A549 (cell line): ENCODE measurements around the gene PLD1. TPM values are rescaled to one million over a fixed set of nuclear protein-coding genes. Genes with fewer than 3 reads are reported as not detected.

ENCODE experiments used
- ATAC-seq, 2 experiments: fragments of 200-7000 bp in 1 of 2; fragments of >200 bp in 1 of 2; cut with Nextera tagmentation in 1 of 2; cut with Tn5 transposase in 1 of 2; 3 replicates each; pipeline versions ENCODE4 v1.8.0 to v1.9.1; 2018 to 2020; ENCODE audit warnings: mild to moderate bottlenecking in 1 of 2, moderate library complexity in 1 of 2
- CTCF ChIA-PET: fragments of 300-600 bp; sonication (Branson Sonifier 250); formaldehyde crosslinking; extraction: SDS; loops from one replicate; lab custom pipeline; 2021; ENCODE audit warnings: antibody characterized with exemption, inconsistent platforms; lab: Yijun Ruan, JAX
- POLR2A ChIA-PET: fragments of 350-600 bp; formaldehyde crosslinking; extraction: SDS; loops from one replicate; lab custom pipeline; 2021; ENCODE audit warnings: antibody characterized with exemption, inconsistent platforms; lab: Yijun Ruan, JAX
- DNase-seq, 2 experiments: peaks; one replicate each; pipeline versions ENCODE4 v3.0.0 to v3.0.0-alpha.2; 2011 to 2016; ENCODE audit warnings: low read depth in 1 of 2, low spot score in 1 of 2
- FAIRE-seq: peaks from 2 replicates; lab custom pipeline; 2011; peaks lifted over from hg19 to GRCh38; lab: Jason Lieb, UNC
- H3K27ac ChIP-seq, 2 experiments: fragments of >200 bp; sonication (Bioruptor Twin); formaldehyde crosslinking; 3 replicates each; pipeline ENCODE4 v1.5.1; 2016 to 2017
- H3K4me1 ChIP-seq: fragments of >200 bp; sonication (Bioruptor Twin); formaldehyde crosslinking; 3 replicates; pipeline ENCODE4 v1.6.1; 2016
- H3K4me2 ChIP-seq: fragments of >200 bp; sonication (Bioruptor Twin); formaldehyde crosslinking; 3 replicates; pipeline ENCODE4 v1.6.1; 2016
- H3K4me3 ChIP-seq: fragments of >200 bp; sonication (Bioruptor Twin); formaldehyde crosslinking; 3 replicates; pipeline ENCODE4 v1.5.1; 2016
- H3K9me3 ChIP-seq: fragments of >200 bp; sonication (Bioruptor Twin); formaldehyde crosslinking; 3 replicates; pipeline ENCODE4 v1.6.1; 2016
- CBX8 ChIP-seq: fragments of 200-600 bp; sonication (generic); IDR thresholded peaks from 2 replicates; pipeline ENCODE4 v1.6.1; 2016
- CHD2 ChIP-seq: fragments of 150-350 bp; IDR thresholded peaks from 2 replicates; pipeline ENCODE4 v1.6.1; 2014; ENCODE audit warnings: low read length; ENCODE audit not compliant: partially characterized antibody
- FOSL2 ChIP-seq, 2 experiments: fragments of 450-650 bp in 1 of 2; fragments of >200 bp in 1 of 2; sonication (Bioruptor Twin) in 1 of 2; formaldehyde crosslinking; IDR thresholded peaks; 2 replicates each; pipeline versions ENCODE4 v1.5.0 to v1.6.1; 2016 to 2020; ENCODE audit warnings: mild to moderate bottlenecking in 1 of 2, moderate library complexity in 1 of 2
- GATA3 ChIP-seq: IDR thresholded peaks from 2 replicates; pipeline ENCODE4 v1.6.1; 2012; ENCODE audit warnings: borderline replicate concordance
- HEYL ChIP-seq: fragments of 250-450 bp; sonication (Bioruptor Pico); IDR thresholded peaks from 2 replicates; pipeline ENCODE4 v1.8.0; 2021; ENCODE audit warnings: mild to moderate bottlenecking, moderate library complexity
- HOXA7 ChIP-seq: fragments of 250-450 bp; sonication (Bioruptor Pico); IDR thresholded peaks from 2 replicates; pipeline ENCODE4 v1.5.0; 2020; ENCODE audit warnings: mild to moderate bottlenecking, moderate library complexity
- JUNB ChIP-seq: fragments of >200 bp; sonication (Bioruptor Twin); formaldehyde crosslinking; IDR thresholded peaks from 2 replicates; pipeline ENCODE4 v1.6.1; 2016
- MAFK ChIP-seq: fragments of 450-650 bp; IDR thresholded peaks from 2 replicates; pipeline ENCODE4 v1.6.1; 2014; ENCODE audit not compliant: partially characterized antibody
- MYC ChIP-seq: IDR thresholded peaks from 2 replicates; pipeline ENCODE4 v1.6.1; 2012; ENCODE audit warnings: mild to moderate bottlenecking, inconsistent platforms, low read length, improper control_type of control experiment, borderline replicate concordance
- NR3C1 ChIP-seq: fragments of >200 bp; sonication (Bioruptor Twin); formaldehyde crosslinking; IDR thresholded peaks from 3 replicates; pipeline ENCODE4 v1.6.1; 2017
- RAD21 ChIP-seq, 2 experiments: fragments of >200 bp in 1 of 2; sonication (Bioruptor Twin) in 1 of 2; formaldehyde crosslinking in 1 of 2; IDR thresholded peaks in 1 of 2; conservative IDR thresholded peaks in 1 of 2; 2 replicates in 1 of 2; 3 replicates in 1 of 2; pipeline ENCODE4 v1.6.1; 2012 to 2018; ENCODE audit warnings: inconsistent platforms in 1 of 2
- RFX5 ChIP-seq: fragments of 450-650 bp; IDR thresholded peaks from 2 replicates; pipeline ENCODE4 v1.7.1; 2014; ENCODE audit warnings: antibody characterized with exemption, mild to moderate bottlenecking, moderate library complexity
- SMC3 ChIP-seq: fragments of >200 bp; sonication (Bioruptor Twin); formaldehyde crosslinking; IDR thresholded peaks from 3 replicates; pipeline ENCODE4 v1.6.1; 2018; ENCODE audit warnings: inconsistent platforms
- SREBF2 ChIP-seq: fragments of 450-650 bp; IDR thresholded peaks from 2 replicates; pipeline ENCODE4 v1.6.1; 2014; ENCODE audit warnings: mild to moderate bottlenecking, moderate library complexity
- ZC3H11A ChIP-seq: fragments of 450-650 bp; IDR thresholded peaks from 2 replicates; pipeline ENCODE4 v1.6.1; 2014; ENCODE audit warnings: antibody characterized with exemption, mild to moderate bottlenecking
- ZFP36 ChIP-seq: fragments of 450-650 bp; IDR thresholded peaks from 2 replicates; pipeline ENCODE4 v1.6.1; 2014; ENCODE audit warnings: borderline replicate concordance; ENCODE audit not compliant: partially characterized antibody
- ZNF302 ChIP-seq: fragments of 250-450 bp; sonication (Bioruptor Pico); IDR thresholded peaks from 2 replicates; pipeline ENCODE4 v1.9.0; 2021; ENCODE audit warnings: inconsistent platforms, mild to moderate bottlenecking, moderate library complexity
- WGBS: methylation state at CpG from one replicate; pipeline ENCODE4 v1.1.6; 2017; ENCODE audit errors: missing lambda C conversion rate; 5-methylcytosine and 5-hydroxymethylcytosine counted together
- polyA plus RNA-seq, 4 experiments: library from polyadenylated mRNA; depleted of rRNA in 3 of 4; stranded (reverse); fragments of >200 nt; fragmentation: RNase III in 1 of 4; extraction: RNeasy Plus Mini Kit Qiagen cat#74134 plus additional on column Dnase treatment in 1 of 4; gene quantifications; 2 replicates in 3 of 4; 3 replicates in 1 of 4; pipeline ENCODE4 v1.2.3, GENCODE V29; 2011 to 2017
- TF ChIP-seq, protein P1 (sequence below): IDR thresholded peaks from 2 replicates; pipeline ENCODE4 v1.6.1; 2012
- TF ChIP-seq, protein P2 (sequence below): fragments of >200 bp; sonication (Bioruptor Twin); formaldehyde crosslinking; IDR thresholded peaks from 2 replicates; pipeline ENCODE4 v1.6.1; 2016
- TF ChIP-seq, protein P3 (sequence below): fragments of 450-650 bp; IDR thresholded peaks from 2 replicates; pipeline ENCODE4 v1.6.1; 2014; ENCODE audit warnings: antibody characterized with exemption
- TF ChIP-seq, protein P4 (sequence below): IDR thresholded peaks from 2 replicates; pipeline ENCODE4 v1.6.1; 2012
- TF ChIP-seq, protein P5 (sequence below): fragments of 250-450 bp; sonication (Bioruptor Pico); IDR thresholded peaks from 2 replicates; pipeline ENCODE4 v1.5.0; 2020; ENCODE audit warnings: low read depth, mild to moderate bottlenecking, moderate library complexity
- TF ChIP-seq, protein P6 (sequence below): fragments of 150-350 bp; IDR thresholded peaks from 2 replicates; pipeline ENCODE4 v1.6.1; 2014; ENCODE audit warnings: low read depth, mild to moderate bottlenecking, low read length
- TF ChIP-seq, protein P7 (sequence below): fragments of 250-450 bp; sonication (Bioruptor Pico); IDR thresholded peaks from 2 replicates; pipeline ENCODE4 v1.5.0; 2021; ENCODE audit warnings: mild to moderate bottlenecking, moderate library complexity, borderline replicate concordance
- TF ChIP-seq, protein P8 (sequence below): fragments of >200 bp; sonication (Bioruptor Twin); formaldehyde crosslinking; IDR thresholded peaks from 3 replicates; pipeline ENCODE4 v1.5.1; 2016

Gene PLD1
- polyA plus RNA-seq, 2 of the 4 experiments (the other 2 are of a cell fraction), result 6.6 to 27.2 TPM

DNA sequence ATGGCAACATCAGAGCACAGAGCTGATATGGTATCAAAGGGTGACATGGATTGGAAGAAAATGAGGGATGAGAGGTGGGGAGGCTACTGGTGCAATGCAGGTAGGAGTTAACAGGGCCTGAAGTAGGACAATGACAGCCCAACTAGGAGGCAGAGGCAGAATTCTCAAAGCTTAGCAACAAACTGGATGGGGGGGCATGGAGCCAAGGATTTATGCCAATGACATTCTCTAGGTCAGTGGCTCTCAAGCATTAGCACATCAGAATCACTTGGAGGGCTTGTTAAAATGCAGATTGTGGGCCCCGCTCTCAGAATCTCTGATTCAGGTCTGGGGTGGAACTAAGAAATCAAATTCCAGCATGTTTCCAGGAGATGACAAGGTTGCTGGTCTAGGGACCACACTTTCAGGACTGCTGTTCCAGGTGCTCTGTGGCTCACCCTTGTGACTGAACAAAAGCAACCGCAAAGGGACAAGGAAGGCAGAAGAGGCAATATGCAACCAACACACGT is 252.0 kb downstream of the PLD1 start:
- no peak for FAIRE-seq
- 87% methylated on average over 3 of the region's 3 CpGs for WGBS
- ATAC-seq, result no peak
- ChIA-PET POLR2A (no interaction called here), CTCF (interaction anchor here (0.6 to 1.4 kb wide), 2 partner anchors 8 to 509 kb away, joined by 4 read pairs; no protein-coding TSS in a partner anchor)
- DNase-seq, result no peak
- no peak overlapping the region for H3K27ac ChIP-seq
- no peak overlapping the region for H3K4me2 ChIP-seq
- H3K4me3 ChIP-seq, result no peak overlapping the region
- H3K4me1 ChIP-seq, result no peaks in the 10 kb centered on the region
- H3K9me3 ChIP-seq, result no peaks in the 10 kb centered on the region
- TF ChIP-seq, protein P1, sequence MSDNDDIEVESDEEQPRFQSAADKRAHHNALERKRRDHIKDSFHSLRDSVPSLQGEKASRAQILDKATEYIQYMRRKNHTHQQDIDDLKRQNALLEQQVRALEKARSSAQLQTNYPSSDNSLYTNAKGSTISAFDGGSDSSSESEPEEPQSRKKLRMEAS, result no peak
- TF ChIP-seq, protein P2, sequence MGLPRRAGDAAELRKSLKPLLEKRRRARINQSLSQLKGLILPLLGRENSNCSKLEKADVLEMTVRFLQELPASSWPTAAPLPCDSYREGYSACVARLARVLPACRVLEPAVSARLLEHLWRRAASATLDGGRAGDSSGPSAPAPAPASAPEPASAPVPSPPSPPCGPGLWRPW, result no peak
- TF ChIP-seq CHD2, result no peak
- TF ChIP-seq, protein P3, sequence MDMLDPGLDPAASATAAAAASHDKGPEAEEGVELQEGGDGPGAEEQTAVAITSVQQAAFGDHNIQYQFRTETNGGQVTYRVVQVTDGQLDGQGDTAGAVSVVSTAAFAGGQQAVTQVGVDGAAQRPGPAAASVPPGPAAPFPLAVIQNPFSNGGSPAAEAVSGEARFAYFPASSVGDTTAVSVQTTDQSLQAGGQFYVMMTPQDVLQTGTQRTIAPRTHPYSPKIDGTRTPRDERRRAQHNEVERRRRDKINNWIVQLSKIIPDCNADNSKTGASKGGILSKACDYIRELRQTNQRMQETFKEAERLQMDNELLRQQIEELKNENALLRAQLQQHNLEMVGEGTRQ, result no peak
- TF ChIP-seq ZC3H11A, result no peak
- no peak for TF ChIP-seq RAD21 (conservative IDR thresholded peaks at IDR 0.05 in 1 of 2, IDR thresholded peaks at IDR 0.05 in 1 of 2)
- no peak for TF ChIP-seq NR3C1
- TF ChIP-seq JUNB, result no peak
- no peak for TF ChIP-seq MAFK
- TF ChIP-seq, protein P4, sequence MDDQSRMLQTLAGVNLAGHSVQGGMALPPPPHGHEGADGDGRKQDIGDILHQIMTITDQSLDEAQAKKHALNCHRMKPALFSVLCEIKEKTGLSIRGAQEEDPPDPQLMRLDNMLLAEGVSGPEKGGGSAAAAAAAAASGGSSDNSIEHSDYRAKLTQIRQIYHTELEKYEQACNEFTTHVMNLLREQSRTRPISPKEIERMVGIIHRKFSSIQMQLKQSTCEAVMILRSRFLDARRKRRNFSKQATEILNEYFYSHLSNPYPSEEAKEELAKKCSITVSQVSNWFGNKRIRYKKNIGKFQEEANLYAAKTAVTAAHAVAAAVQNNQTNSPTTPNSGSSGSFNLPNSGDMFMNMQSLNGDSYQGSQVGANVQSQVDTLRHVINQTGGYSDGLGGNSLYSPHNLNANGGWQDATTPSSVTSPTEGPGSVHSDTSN, result no peak
- TF ChIP-seq GATA3, result no peak
- TF ChIP-seq HOXA7 (CRISPR knock-in tag), result no peak
- no peak for TF ChIP-seq SMC3
- TF ChIP-seq HEYL (CRISPR knock-in tag), result no peak
- TF ChIP-seq, protein P5, sequence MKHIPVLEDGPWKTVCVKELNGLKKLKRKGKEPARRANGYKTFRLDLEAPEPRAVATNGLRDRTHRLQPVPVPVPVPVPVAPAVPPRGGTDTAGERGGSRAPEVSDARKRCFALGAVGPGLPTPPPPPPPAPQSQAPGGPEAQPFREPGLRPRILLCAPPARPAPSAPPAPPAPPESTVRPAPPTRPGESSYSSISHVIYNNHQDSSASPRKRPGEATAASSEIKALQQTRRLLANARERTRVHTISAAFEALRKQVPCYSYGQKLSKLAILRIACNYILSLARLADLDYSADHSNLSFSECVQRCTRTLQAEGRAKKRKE (CRISPR knock-in tag), result no peak

DNA sequence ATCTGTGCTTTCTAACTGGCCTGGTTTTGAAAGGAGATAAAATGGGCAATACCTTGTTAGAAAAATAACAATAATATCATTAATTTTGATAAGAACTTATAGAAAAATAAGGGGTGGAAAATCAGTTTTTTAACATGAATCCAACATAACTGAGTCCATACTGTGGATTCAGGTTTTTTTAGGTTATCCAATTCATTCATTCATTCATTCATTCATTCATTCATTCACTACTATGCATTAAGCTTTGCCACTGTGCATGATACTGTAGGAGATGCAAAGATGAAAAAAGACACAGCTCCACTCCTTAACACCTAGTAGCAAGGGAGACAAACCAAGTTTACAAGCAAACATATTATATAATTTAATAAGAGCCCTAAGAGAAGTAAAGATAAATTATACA is 253.1 kb downstream of the PLD1 start:
- no peaks in the 10 kb centered on the region for H3K4me1 ChIP-seq
- CTCF ChIA-PET, result interaction anchor here (1.4 kb wide), 1 partner anchor 9 kb away, joined by 4 read pairs; no protein-coding TSS in a partner anchor
- no peak for TF ChIP-seq ZNF302 (CRISPR knock-in tag)
- TF ChIP-seq MYC, result no peak
- TF ChIP-seq FOSL2 (IDR thresholded peaks at IDR 0.05), result no peak
- TF ChIP-seq FOSL2 (CRISPR knock-in tag; IDR thresholded peaks at IDR 0.05), result no peak
- TF ChIP-seq ZFP36, result no peak
- no peak for TF ChIP-seq MAFK
- TF ChIP-seq HEYL (CRISPR knock-in tag), result no peak
- TF ChIP-seq, protein P6, sequence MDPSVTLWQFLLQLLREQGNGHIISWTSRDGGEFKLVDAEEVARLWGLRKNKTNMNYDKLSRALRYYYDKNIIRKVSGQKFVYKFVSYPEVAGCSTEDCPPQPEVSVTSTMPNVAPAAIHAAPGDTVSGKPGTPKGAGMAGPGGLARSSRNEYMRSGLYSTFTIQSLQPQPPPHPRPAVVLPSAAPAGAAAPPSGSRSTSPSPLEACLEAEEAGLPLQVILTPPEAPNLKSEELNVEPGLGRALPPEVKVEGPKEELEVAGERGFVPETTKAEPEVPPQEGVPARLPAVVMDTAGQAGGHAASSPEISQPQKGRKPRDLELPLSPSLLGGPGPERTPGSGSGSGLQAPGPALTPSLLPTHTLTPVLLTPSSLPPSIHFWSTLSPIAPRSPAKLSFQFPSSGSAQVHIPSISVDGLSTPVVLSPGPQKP, result no peak
- no peak for TF ChIP-seq CBX8
- TF ChIP-seq, protein P7, sequence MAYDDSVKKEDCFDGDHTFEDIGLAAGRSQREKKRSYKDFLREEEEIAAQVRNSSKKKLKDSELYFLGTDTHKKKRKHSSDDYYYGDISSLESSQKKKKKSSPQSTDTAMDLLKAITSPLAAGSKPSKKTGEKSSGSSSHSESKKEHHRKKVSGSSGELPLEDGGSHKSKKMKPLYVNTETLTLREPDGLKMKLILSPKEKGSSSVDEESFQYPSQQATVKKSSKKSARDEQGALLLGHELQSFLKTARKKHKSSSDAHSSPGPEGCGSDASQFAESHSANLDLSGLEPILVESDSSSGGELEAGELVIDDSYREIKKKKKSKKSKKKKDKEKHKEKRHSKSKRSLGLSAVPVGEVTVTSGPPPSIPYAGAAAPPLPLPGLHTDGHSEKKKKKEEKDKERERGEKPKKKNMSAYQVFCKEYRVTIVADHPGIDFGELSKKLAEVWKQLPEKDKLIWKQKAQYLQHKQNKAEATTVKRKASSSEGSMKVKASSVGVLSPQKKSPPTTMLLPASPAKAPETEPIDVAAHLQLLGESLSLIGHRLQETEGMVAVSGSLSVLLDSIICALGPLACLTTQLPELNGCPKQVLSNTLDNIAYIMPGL (CRISPR knock-in tag), result no peak
- TF ChIP-seq RFX5, result no peak
- no peak for TF ChIP-seq SREBF2
- no peak for TF ChIP-seq RAD21 (conservative IDR thresholded peaks at IDR 0.05 in 1 of 2, IDR thresholded peaks at IDR 0.05 in 1 of 2)
- TF ChIP-seq, protein P8, sequence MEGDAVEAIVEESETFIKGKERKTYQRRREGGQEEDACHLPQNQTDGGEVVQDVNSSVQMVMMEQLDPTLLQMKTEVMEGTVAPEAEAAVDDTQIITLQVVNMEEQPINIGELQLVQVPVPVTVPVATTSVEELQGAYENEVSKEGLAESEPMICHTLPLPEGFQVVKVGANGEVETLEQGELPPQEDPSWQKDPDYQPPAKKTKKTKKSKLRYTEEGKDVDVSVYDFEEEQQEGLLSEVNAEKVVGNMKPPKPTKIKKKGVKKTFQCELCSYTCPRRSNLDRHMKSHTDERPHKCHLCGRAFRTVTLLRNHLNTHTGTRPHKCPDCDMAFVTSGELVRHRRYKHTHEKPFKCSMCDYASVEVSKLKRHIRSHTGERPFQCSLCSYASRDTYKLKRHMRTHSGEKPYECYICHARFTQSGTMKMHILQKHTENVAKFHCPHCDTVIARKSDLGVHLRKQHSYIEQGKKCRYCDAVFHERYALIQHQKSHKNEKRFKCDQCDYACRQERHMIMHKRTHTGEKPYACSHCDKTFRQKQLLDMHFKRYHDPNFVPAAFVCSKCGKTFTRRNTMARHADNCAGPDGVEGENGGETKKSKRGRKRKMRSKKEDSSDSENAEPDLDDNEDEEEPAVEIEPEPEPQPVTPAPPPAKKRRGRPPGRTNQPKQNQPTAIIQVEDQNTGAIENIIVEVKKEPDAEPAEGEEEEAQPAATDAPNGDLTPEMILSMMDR, result no peak
- no peak overlapping the region for H3K4me3 ChIP-seq
- no peak for DNase-seq
- POLR2A ChIA-PET, result no interaction called here
- no peaks in the 10 kb centered on the region for H3K9me3 ChIP-seq
- ATAC-seq, result no peak
- no peak for FAIRE-seq
- H3K27ac ChIP-seq, result no peak overlapping the region
- no peak overlapping the region for H3K4me2 ChIP-seq
